ENCODE results near the gene CAMK2G. TPM values are rescaled to one million over a fixed set of nuclear protein-coding genes. Genes with fewer than 3 reads are reported as not detected.

CAMK2G gene
- total RNA-seq, 1 experiment from 2014 or later: 147 TPM

- Histone ChIP-seq H3K79me2 (ENCODE audit: low read depth) (no peaks in the 10 kb centered on the region), H3F3A (ENCODE audit: insufficient read depth, low read depth) (peaks cover 12% of the 10 kb centered on the region; the same call in 1 of the 2 replicates), H3K4me1 (replicated peaks; ENCODE audit: insufficient read depth) (no peaks in the 10 kb centered on the region), H3K27me3 (ENCODE audit: insufficient read depth, low read depth) (no peaks in the 10 kb centered on the region), H3K4me2 (no peak overlapping the region), H3K36me3 (ENCODE audit: low read depth) (0 out of 2 replicates have a peak, but pooled peaks cover 19% of the 10 kb centered on the region), H4K20me1 (ENCODE audit: insufficient read depth) (no peaks in the 10 kb centered on the region), H3K9me3 (ENCODE audit: insufficient read depth, low read depth) (no peaks in the 10 kb centered on the region), H3K4me3 (no peak overlapping the region), H3K9me2 (ENCODE audit: insufficient read depth) (no peaks in the 10 kb centered on the region), H2AFZ (no peak overlapping the region), H3K27ac (no peak overlapping the region)
- DNase-seq: no peak
- intact Hi-C loops (cut with micrococcal nuclease; ENCODE audit: unreplicated experiment): no loop called here
- POLR2A ChIA-PET (ENCODE audit: unreplicated experiment): no interaction called here
- CTCF ChIA-PET: interaction anchor here (0.6 kb wide), 1 partner anchor 18 kb away, joined by 3 read pairs; no protein-coding TSS in a partner anchor
- no TSS peak for BruUV-seq (replicated peaks)
- TF ChIP-seq CTCF (conservative IDR thresholded peaks at IDR 0.05) (no peak), EZH2 (IDR thresholded peaks at IDR 0.05; ENCODE audit: low read depth) (no peak)
Measured at GRCh38 chr10:73803680-73804286, 70.6 kb downstream of the CAMK2G start.

- Histone ChIP-seq H3K4me2 (no peak overlapping the region), H3K79me2 (ENCODE audit: low read depth) (no peaks in the 10 kb centered on the region), H3K4me1 (replicated peaks; ENCODE audit: insufficient read depth) (no peaks in the 10 kb centered on the region), H2AFZ (no peak overlapping the region), H3F3A (ENCODE audit: insufficient read depth, low read depth) (peaks cover 12% of the 10 kb centered on the region; the same call in 1 of the 2 replicates), H3K27me3 (ENCODE audit: insufficient read depth, low read depth) (no peaks in the 10 kb centered on the region), H3K36me3 (ENCODE audit: low read depth) (peaks cover 25% of the 10 kb centered on the region; the same call in 1 of the 2 replicates), H3K27ac (no peak overlapping the region), H4K20me1 (ENCODE audit: insufficient read depth) (no peaks in the 10 kb centered on the region), H3K9me2 (ENCODE audit: insufficient read depth) (no peaks in the 10 kb centered on the region), H3K4me3 (no peak overlapping the region), H3K9me3 (ENCODE audit: insufficient read depth, low read depth) (no peaks in the 10 kb centered on the region)
- intact Hi-C loops (cut with micrococcal nuclease; ENCODE audit: unreplicated experiment): no loop called here
- CTCF ChIA-PET: no interaction called here
- DNase-seq: no peak
- POLR2A ChIA-PET (ENCODE audit: unreplicated experiment): no interaction called here
- no TSS peak for BruUV-seq (replicated peaks)
- TF ChIP-seq EZH2 (IDR thresholded peaks at IDR 0.05; ENCODE audit: low read depth) (no peak), CTCF (conservative IDR thresholded peaks at IDR 0.05) (no peak)
Measured at GRCh38 chr10:73802276-73802991, 71.9 kb downstream of the CAMK2G start.

- H3F3A ChIP-seq (ENCODE audit: insufficient read depth, low read depth): peaks cover 12% of the 10 kb centered on the region; the same call in 1 of the 2 replicates
- POLR2A ChIA-PET (ENCODE audit: unreplicated experiment): no interaction called here
- no peaks in the 10 kb centered on the region for H3K9me3 ChIP-seq (ENCODE audit: insufficient read depth, low read depth)
- BruUV-seq (replicated peaks): no TSS peak
- H3K9me2 ChIP-seq (ENCODE audit: insufficient read depth): no peaks in the 10 kb centered on the region
- intact Hi-C loops (cut with micrococcal nuclease; ENCODE audit: unreplicated experiment): no loop called here
- H4K20me1 ChIP-seq (ENCODE audit: insufficient read depth): no peaks in the 10 kb centered on the region
- H3K4me3 ChIP-seq: no peak overlapping the region
- H3K27ac ChIP-seq: no peak overlapping the region
- CTCF ChIA-PET: no interaction called here
- H3K4me2 ChIP-seq: no peak overlapping the region
- H3K36me3 ChIP-seq (ENCODE audit: low read depth): peaks cover 27% of the 10 kb centered on the region; the same call in 1 of the 2 replicates
- no peaks in the 10 kb centered on the region for H3K27me3 ChIP-seq (ENCODE audit: insufficient read depth, low read depth)
- no peaks in the 10 kb centered on the region for H3K79me2 ChIP-seq (ENCODE audit: low read depth)
- no peaks in the 10 kb centered on the region for H3K4me1 ChIP-seq (replicated peaks; ENCODE audit: insufficient read depth)
- H2AFZ ChIP-seq: no peak overlapping the region
- no peak for DNase-seq
- TF ChIP-seq EZH2 (IDR thresholded peaks at IDR 0.05; ENCODE audit: low read depth) (no peak), CTCF (conservative IDR thresholded peaks at IDR 0.05) (no peak)
Measured at GRCh38 chr10:73801253-73801590, 73.1 kb downstream of the CAMK2G start.
